Ovary (tissue), 9 donors: ENCODE data around the gene UNC13C. TPM values are rescaled to one million over a fixed set of nuclear protein-coding genes. Genes with fewer than 3 reads are reported as not detected.

Experiments used
- DNase-seq, 5 donors: peaks; one replicate each; pipeline ENCODE4 v3.0.0-alpha.2; 2019 to 2020
- H3K27ac ChIP-seq, 2 donors: fragments of 200-600 bp; one replicate each; pipeline versions ENCODE4 v1.5.1 to v1.8.0; 2019 to 2022
- H3K27me3 ChIP-seq: fragments of 200-600 bp; one replicate; pipeline ENCODE4 v1.8.0; 2022
- H3K36me3 ChIP-seq: fragments of 200-600 bp; sonication (generic); one replicate; pipeline ENCODE4 v1.5.1; 2019
- H3K4me1 ChIP-seq: one replicate; pipeline ENCODE4 v1.8.1; 2013; ENCODE audit warnings: mild to moderate bottlenecking, moderate library complexity; ENCODE audit not compliant: insufficient read depth
- H3K4me3 ChIP-seq: fragments of 200-600 bp; sonication (generic); one replicate; pipeline ENCODE4 v1.5.1; 2017
- H3K9me3 ChIP-seq, 2 donors: fragments of 200-600 bp in 1 of 2; sonication (generic) in 1 of 2; one replicate each; pipeline versions ENCODE4 v1.5.1 to v1.8.1; 2013 to 2019; ENCODE audit warnings: mild to moderate bottlenecking in 1 of 2, moderate library complexity in 1 of 2
- CTCF ChIP-seq, 3 donors: fragments of 450-650 bp in 2 of 3; fragments of 200-600 bp in 1 of 3; IDR thresholded peaks; one replicate each; pipeline versions ENCODE4 v1.5.1 to v1.8.0; 2016 to 2022; ENCODE audit warnings: antibody characterized with exemption in 3 of 3, mild to moderate bottlenecking in 1 of 3
- EP300 ChIP-seq: sonication (generic); formaldehyde crosslinking; IDR thresholded peaks from one replicate; pipeline ENCODE4 v1.6.1; 2017; ENCODE audit warnings: antibody characterized with exemption
- POLR2A ChIP-seq: fragments of 450-650 bp; IDR thresholded peaks from one replicate; pipeline ENCODE4 v1.6.1; 2017; ENCODE audit warnings: antibody characterized with exemption, mild to moderate bottlenecking, moderate library complexity
- WGBS, 3 donors: extraction: QIAGEN DNeasy Blood & Tissue Kit in 1 of 3; methylation state at CpG; one replicate each; pipeline versions ENCODE4 v1.1.5 to v1.1.7; 2013 to 2017; 5-methylcytosine and 5-hydroxymethylcytosine counted together
- intact Hi-C, 4 donors: fragments of 100-400 bp; cut with DNase I; formaldehyde crosslinking; loops; one replicate each; pipeline versions ENCODE4 v1.11.0 to v1.15.1; 2022 to 2023
- polyA plus RNA-seq, 2 donors: library from polyadenylated mRNA; stranded (reverse); fragments of 200-250 nt in 1 of 2; fragments of 350-450 nt in 1 of 2; fragmentation: Illumina TruSeq in 1 of 2; extraction: RNeasy Lipid Tissue Mini Kit (QIAGEN cat#74804) in 1 of 2; gene quantifications; one replicate each; pipeline ENCODE4 v1.2.3, GENCODE V29; 2013 to 2014
- total RNA-seq, 7 donors: library from RNA; depleted of rRNA in 2 of 7; stranded (reverse); fragments of >200 nt in 2 of 7; fragmentation: NEBNext Ultra II Directional in 3 of 7; extraction: Animal tissue kit (Norgen Biotek cat#: 25700) in 3 of 7; gene quantifications; one replicate each; pipeline versions ENCODE4 v1.1.0 to v1.2.4, GENCODE V29; 2016 to 2023
- donor health status: DM: no; HTN: no; CAD: no; lungs with moderate emphysema.
- donor health status: DM: no; HTN: no; CAD: no.
- donor health status: Bipolar disorder and iron deficiency.
- donor health status: DM: yes; HTN: yes; CAD: no.
- donor health status: DM: no; HTN: no; CAD: no.
- donor health status: DM: yes; HTN: yes; CAD: no.

Gene UNC13C
- total and polyA plus RNA-seq, 9 donors = 0.05 to 2.1 (median 1.3) TPM

DNA sequence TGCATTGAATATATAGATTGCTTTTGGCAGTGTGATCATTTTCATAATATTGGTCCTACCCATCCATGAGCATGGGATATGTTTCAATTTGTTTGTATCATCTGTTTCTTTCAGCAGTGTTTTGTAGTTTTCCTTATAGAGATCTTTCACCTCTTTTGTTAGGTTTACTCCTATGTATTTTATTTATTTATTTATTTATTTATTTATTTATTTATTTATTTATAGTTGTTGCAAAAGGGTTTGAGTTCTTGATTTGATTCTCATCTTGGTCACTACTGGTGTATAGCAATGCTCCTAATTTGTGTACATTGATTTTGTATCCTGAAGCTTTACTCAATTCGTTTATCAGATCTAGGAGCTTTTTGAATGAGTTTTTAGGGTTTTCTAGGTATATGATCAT, 478.2 kb downstream of the UNC13C start:
- H3K4me3 ChIP-seq = no peak overlapping the region
- DNase-seq = no peak
- no peak for TF ChIP-seq POLR2A
- no peak for TF ChIP-seq EP300
- TF ChIP-seq CTCF (IDR thresholded peaks at IDR 0.05) = no peak
- H3K27ac ChIP-seq = no peak overlapping the region
- no peaks in the 10 kb centered on the region for H3K27me3 ChIP-seq
- no peaks in the 10 kb centered on the region for H3K9me3 ChIP-seq
- H3K4me1 ChIP-seq = no peaks in the 10 kb centered on the region
- intact Hi-C loops = no loop called here
- no peaks in the 10 kb centered on the region for H3K36me3 ChIP-seq
- WGBS, 3 donors = 61 to 69% (median 61%) methylated on average over 1 of the region's 1 CpG

DNA sequence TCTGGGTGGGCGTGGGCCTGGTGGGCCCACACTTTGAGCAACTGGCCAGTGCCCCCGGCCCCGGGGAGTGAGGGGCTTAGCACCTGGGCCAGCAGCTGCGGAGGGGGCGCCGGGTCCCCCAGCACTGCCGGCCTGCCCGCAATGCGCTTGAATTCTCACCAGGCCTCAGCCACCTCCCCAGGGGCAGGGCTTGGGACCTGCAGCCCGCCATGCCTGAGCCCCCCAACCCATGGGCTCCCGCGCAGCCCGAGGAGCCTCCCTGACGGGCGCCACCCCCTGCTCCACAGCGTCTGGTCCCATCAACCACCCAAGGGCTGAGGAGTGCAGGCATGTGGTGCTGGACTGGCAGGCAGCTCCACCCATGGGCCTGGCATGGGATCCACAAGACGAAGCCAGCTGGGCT, 484.3 kb downstream of the UNC13C start:
- no peaks in the 10 kb centered on the region for H3K4me1 ChIP-seq
- intact Hi-C loops = no loop called here
- H3K27me3 ChIP-seq = no peaks in the 10 kb centered on the region
- no peaks in the 10 kb centered on the region for H3K9me3 ChIP-seq
- 87 to 95% (median 93%) methylated on average over 10 to 17 of the region's 17 CpGs for WGBS, 3 donors
- no peak overlapping the region for H3K27ac ChIP-seq
- no peak for DNase-seq
- no peaks in the 10 kb centered on the region for H3K36me3 ChIP-seq
- no peak for TF ChIP-seq POLR2A
- no peak for TF ChIP-seq EP300
- TF ChIP-seq CTCF (IDR thresholded peaks at IDR 0.05) = no peak
- H3K4me3 ChIP-seq = no peak overlapping the region

- intact Hi-C loops = no loop called here
- Histone ChIP-seq H3K4me3 (no peak overlapping the region), H3K9me3 (no peaks in the 10 kb centered on the region), H3K4me1 (no peaks in the 10 kb centered on the region), H3K27ac (no peak overlapping the region), H3K27me3 (no peaks in the 10 kb centered on the region), H3K36me3 (no peaks in the 10 kb centered on the region)
- 62 to 81% (median 72%) methylated on average over 3 of the region's 3 CpGs for WGBS, 3 donors
- DNase-seq = no peak
- TF ChIP-seq POLR2A (no peak), CTCF (IDR thresholded peaks at IDR 0.05) (no peak), EP300 (no peak)
Measured at GRCh38 chr15:54481819-54482218, 503.6 kb downstream of the UNC13C start.

DNA sequence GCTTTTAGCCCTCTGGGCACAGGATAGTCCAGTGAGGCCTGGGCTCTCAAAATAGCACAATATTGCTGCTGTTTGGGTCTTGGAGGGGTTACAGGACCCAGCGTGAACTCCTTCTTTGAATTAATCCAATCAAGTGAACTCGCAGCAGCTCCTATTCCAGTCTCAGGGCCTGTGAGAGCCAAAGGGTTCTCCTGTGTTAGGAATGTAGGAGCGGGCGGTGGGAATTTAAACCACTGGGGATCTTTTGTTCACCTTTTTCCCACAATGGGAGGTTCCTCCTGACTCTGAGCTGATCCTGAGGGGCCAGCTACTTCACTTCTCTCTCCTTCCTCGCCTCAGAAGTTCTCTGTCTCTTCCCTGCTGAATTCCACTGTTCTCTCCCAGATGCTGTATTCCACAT, 504.0 kb downstream of the UNC13C start:
- 74 to 85% (median 84%) methylated on average over 5 of the region's 5 CpGs for WGBS, 3 donors
- intact Hi-C loops = no loop called here
- H3K4me3 ChIP-seq = no peak overlapping the region

More for the DNA sequence above, 504.0 kb downstream of the UNC13C start:
- no peak for DNase-seq
- Histone ChIP-seq H3K27me3 (no peaks in the 10 kb centered on the region), H3K9me3 (no peaks in the 10 kb centered on the region), H3K4me1 (no peaks in the 10 kb centered on the region), H3K27ac (no peak overlapping the region), H3K36me3 (no peaks in the 10 kb centered on the region)
- TF ChIP-seq POLR2A = no peak
- TF ChIP-seq CTCF (IDR thresholded peaks at IDR 0.05) = no peak
